Measurements from ENCODE around the gene NUBP1.
"Not testable (repeated sequence)": the region's sequence is repeated elsewhere in the genome, so short reads cannot be mapped to it uniquely, and the experiment has no call there.

The NUBP1 gene

GRCh38 chr16:10751291-10751697 lies 7.7 kb downstream of the NUBP1 start:
- no peak for DNase-seq (ENCODE audit: low read depth)

GRCh38 chr16:10752843-10753523 lies 9.3 kb downstream of the NUBP1 start:
- DNase-seq (ENCODE audit: low read depth), result no peak

GRCh38 chr16:10753670-10754069 lies 10.0 kb downstream of the NUBP1 start:
- no peak for DNase-seq (ENCODE audit: low read depth)

GRCh38 chr16:10754941-10755340 lies 11.3 kb downstream of the NUBP1 start:
- DNase-seq (ENCODE audit: low read depth), result no peak

DNA sequence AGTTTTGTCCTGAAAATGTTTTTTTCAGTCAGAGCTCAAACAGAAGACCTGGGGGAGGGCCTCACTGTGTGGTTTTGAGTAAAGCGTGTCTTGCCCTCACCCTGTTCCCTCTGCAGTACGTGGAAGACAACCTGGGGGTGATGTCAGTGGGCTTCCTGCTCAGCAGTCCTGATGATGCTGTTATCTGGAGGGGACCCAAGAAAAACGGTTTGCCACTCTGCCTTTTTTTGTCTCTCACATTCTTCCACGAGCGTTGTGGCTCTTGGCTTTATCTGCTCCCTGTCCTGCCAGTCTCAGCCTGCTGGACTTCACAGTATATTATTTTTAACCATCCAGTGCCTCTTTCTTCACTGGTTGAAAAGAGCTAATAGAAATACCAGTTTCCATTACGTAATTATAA lies 12.9 kb downstream of the NUBP1 start:
- DNase-seq (ENCODE audit: low read depth), result no peak

DNA sequence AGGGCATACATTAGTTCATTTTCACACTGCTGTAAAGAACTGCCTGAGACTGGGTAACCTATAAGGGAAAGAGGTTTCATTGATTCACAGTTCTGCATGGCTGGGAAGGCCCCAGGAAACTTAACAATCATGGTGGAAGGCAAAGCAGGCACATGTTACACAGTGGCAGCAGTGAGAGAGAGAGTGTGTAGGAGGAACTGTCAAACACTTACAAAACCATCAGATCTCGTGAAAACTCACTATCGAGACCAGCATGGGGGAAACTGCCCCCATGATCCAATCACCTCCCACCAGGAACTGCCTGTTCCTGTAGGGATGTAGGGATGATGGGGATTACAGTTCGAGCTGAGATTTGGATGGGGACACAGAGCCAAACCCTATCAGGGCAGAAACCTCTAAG lies 17.2 kb downstream of the NUBP1 start:
- no peak for DNase-seq (ENCODE audit: low read depth)

- DNase-seq (ENCODE audit: low read depth), result no peak
Measured at GRCh38 chr16:10761373-10761772, 17.7 kb downstream of the NUBP1 start.

DNA sequence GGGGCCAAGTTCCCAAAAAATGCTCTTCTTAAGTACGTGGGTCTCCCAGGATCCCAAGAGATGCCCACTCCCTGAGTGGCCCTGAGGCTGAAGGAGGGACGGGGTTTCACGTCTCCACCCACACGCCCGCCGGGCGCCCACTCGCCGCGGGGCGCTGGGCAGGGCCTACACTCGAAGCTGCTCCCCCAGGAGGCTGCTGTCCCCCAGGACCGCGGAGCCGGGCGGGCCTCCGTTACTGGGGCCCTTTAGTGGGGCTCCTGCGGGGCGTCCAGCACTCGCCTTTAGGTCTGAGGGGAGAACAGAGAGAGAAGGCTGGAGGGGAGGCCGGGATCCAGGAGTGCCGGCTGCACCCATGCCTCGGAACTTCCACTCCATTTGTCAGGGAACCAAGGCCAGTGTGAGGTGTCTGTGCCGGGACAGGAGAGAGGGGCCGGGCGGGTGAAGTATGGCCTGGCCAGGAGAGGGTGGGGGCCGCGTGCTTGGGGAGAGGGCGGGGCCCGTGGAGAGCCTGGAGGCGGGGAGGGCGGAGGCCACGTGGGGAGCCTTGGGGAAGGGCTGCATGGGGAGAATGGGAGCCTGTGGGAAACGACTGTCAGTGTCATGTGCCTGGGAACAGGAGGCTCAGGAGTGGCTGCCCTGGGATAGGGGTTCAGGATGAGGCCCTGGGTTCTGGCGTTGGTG lies 18.8 kb downstream of the NUBP1 start:
- no peak for DNase-seq (ENCODE audit: low read depth)

GRCh38 chr16:10763456-10763855 lies 19.8 kb downstream of the NUBP1 start:
- DNase-seq (ENCODE audit: low read depth), result no peak

DNA sequence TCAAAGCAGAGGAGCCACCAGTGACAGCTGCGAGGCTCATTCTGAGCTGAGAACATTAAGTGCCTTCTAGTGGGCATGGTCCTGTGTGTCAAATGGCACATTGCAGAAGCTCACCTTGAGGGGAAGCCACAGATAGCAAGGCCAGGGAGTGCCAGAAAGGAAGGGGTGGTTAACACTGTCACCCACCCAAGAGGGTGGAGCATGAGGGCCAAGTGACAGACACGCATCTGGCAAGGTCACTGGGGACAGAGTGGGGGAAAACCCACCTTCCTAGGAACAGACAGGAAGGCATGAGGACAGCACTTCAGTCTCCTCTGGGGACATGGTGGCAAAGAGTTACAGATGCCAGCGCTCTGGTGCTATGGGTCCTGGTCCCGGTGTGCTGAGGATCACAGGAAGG lies 22.1 kb downstream of the NUBP1 start:
- DNase-seq (ENCODE audit: low read depth), result no peak

DNA sequence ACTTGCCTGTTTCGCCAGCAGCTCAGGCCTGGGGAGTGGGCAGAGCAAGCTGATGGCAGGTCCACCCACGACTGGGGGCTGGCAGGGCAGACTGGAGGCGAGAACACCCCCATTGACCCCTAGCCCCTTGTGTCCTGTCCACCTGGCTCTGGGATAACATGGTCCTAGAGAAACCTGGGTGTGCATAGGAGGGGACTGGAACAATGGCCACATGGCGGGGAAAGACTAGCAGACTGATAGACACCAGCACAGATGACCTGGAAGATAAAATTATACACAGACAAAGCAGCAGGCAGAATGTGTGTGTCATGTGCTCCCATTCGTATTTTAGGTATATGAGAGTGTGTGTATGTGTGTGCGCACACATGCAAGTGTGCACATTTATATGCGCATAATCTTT lies 23.5 kb downstream of the NUBP1 start:
- no peak for DNase-seq (ENCODE audit: low read depth)

- DNase-seq (ENCODE audit: low read depth), result no peak
Measured at GRCh38 chr16:10769381-10769780, 25.7 kb downstream of the NUBP1 start.

DNA sequence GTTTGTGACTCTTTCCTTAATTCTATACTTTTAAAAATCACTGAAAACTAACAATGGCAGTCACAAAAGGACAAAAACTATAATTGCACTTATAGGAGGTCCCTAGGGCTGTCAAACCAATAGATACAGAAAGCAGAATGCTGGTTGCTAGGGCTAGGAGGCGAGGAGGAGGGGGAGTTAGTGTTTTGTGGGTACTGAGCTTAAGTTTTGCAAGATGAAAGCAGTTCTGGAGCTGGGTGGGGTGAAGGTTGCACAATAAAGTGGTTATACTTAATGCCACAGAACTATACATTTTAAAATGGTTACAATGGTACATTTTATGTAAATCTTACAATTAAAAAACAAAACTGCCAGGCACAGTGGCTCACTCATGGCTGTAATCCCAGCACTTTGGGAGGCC lies 27.3 kb downstream of the NUBP1 start:
- no peak for DNase-seq (ENCODE audit: low read depth)

DNA sequence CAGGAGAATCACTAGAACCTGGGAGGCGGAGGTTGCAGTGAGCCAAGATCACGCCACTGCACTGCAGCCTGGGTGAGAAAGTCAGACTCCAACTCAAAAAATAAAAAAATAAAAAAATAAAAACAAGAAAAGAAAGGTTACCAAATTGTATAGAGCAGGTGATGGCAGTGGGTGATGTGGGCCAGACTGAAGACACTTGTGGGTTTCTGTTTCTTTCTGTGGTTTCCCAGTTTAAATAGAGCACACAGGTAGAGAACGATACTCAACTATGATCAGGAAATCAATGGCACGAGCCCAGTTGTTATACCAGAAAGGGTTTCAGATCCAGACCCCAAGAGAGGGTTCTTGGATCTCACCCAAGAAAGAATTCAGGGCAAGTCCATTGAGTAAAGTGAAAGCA lies 32.6 kb downstream of the NUBP1 start:
- DNase-seq (ENCODE audit: low read depth), result no peak

- not testable (repeated sequence) for DNase-seq (ENCODE audit: low read depth)
Measured at GRCh38 chr16:10776923-10777322, 33.3 kb downstream of the NUBP1 start.

GRCh38 chr16:10777356-10777755 lies 33.7 kb downstream of the NUBP1 start:
- no peak for DNase-seq (ENCODE audit: low read depth)

DNA sequence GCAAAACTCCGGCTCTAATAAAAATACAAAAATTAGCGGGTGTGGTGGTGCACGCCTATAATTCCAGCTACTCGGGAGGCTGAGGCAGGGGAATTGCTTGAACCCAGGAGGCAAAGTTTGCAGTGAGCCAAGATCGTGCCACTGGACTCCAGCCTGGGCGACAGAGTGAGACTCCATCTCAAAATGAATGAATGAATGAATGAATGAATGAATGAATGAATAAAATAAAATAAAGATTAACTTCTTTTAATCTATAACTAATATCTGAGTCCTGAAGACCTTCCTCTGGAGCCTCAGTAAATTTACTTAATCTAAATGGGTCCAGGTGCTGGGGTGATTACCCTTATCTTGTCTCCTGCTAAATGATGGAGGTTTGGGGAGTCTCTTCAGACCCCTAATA lies 36.3 kb downstream of the NUBP1 start:
- not testable (repeated sequence) for DNase-seq (ENCODE audit: low read depth)

DNA sequence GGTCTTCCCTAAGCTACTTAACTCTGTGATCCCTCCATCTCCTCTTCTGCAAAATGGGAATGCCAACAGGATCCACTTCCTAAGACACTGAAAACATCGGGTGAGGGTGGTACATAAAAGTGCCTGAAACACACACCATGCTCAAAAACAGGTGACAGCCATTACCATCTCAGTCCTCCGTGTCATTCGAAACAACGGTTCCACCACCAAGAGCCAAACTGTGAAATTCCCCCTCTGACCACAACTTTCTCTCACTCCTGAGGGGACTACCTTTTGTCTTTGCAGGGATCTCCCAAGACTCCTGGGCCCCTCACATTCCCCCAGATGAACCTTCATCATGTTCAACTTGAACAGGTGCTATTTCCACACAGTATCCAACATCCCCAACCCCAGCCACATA lies 37.0 kb downstream of the NUBP1 start:
- no peak for DNase-seq (ENCODE audit: low read depth)

- DNase-seq (ENCODE audit: low read depth), result no peak
Measured at GRCh38 chr16:10782628-10783027, 39.0 kb downstream of the NUBP1 start.

- no peak for DNase-seq (ENCODE audit: low read depth)
Measured at GRCh38 chr16:10787304-10787703, 43.7 kb downstream of the NUBP1 start.

GRCh38 chr16:10788630-10789029 lies 45.0 kb downstream of the NUBP1 start:
- DNase-seq (ENCODE audit: low read depth), result not testable (repeated sequence)

DNA sequence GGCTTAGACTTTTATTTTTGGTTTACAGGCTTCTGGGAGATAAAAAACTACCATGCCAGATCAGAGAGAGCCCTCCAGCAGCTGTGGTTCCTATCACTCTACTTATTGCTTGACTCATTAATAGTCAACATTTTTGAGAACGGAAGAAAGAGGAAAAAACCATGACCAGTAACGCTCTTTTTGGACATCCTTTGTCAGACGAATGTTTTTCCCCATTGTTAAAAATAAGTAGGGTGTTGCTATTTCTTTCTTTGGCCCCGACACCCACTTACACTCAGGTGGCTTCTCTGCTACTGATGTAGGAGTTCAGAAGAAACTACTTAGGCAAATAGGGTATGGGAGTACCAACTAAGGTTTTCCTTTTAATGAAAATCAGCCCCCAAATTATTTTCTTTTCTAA lies 47.4 kb downstream of the NUBP1 start:
- DNase-seq (ENCODE audit: low read depth), result no peak

- DNase-seq (ENCODE audit: low read depth), result no peak
Measured at GRCh38 chr16:10799736-10800135, 56.1 kb downstream of the NUBP1 start.

- DNase-seq (ENCODE audit: low read depth), result no peak
Measured at GRCh38 chr16:10805334-10805733, 61.7 kb downstream of the NUBP1 start.

Data from T follicular helper cell (primary cell).